H9 (cell line): Measurements from ENCODE around the gene IL9. TPM values are rescaled to one million over a fixed set of nuclear protein-coding genes. Genes with fewer than 3 reads are reported as not detected.

Experiments used
- DNase-seq: peaks from one replicate; pipeline ENCODE4 v3.0.0-alpha.2; 2017
- H2AFZ ChIP-seq: one replicate; pipeline ENCODE4 v1.6.1; 2013; ENCODE audit warnings: mild to moderate bottlenecking, low read length, control low read depth, moderate library complexity
- H2AK5ac ChIP-seq: 2 replicates; pipeline ENCODE4 v1.6.1; 2013; ENCODE audit warnings: low read length, control low read depth, mixed read lengths; ENCODE audit not compliant: insufficient read length
- H2BK120ac ChIP-seq: one replicate; pipeline ENCODE4 v1.6.1; 2013; ENCODE audit warnings: low read depth, mild to moderate bottlenecking, low read length, control low read depth, inconsistent platforms; ENCODE audit not compliant: poor library complexity, severe bottlenecking
- H2BK12ac ChIP-seq: 2 replicates; pipeline ENCODE4 v1.6.1; 2013; ENCODE audit warnings: low read length, control low read depth, mixed read lengths, low read depth; ENCODE audit not compliant: insufficient read length
- H2BK15ac ChIP-seq: 2 replicates; pipeline ENCODE4 v1.6.1; 2013; ENCODE audit warnings: low read depth, low read length, control low read depth
- H2BK20ac ChIP-seq: one replicate; pipeline ENCODE4 v1.6.1; 2013; ENCODE audit warnings: low read depth, mild to moderate bottlenecking, low read length, control low read depth, inconsistent platforms; ENCODE audit not compliant: poor library complexity, severe bottlenecking
- H2BK5ac ChIP-seq: 2 replicates; pipeline ENCODE4 v1.6.1; 2013; ENCODE audit warnings: low read length, control low read depth, mixed read lengths; ENCODE audit not compliant: insufficient read length
- H3K14ac ChIP-seq: 2 replicates; pipeline ENCODE4 v1.6.1; 2013; ENCODE audit warnings: low read length, control low read depth; ENCODE audit not compliant: insufficient read depth
- H3K18ac ChIP-seq: 2 replicates; pipeline ENCODE4 v1.6.1; 2013; ENCODE audit warnings: low read depth, mild to moderate bottlenecking, mixed read lengths, low read length, control low read depth; ENCODE audit not compliant: insufficient read length
- H3K23ac ChIP-seq: 2 replicates; pipeline ENCODE4 v1.6.1; 2013; ENCODE audit warnings: low read length, control low read depth, mixed read lengths, low read depth; ENCODE audit not compliant: insufficient read length
- H3K23me2 ChIP-seq: 2 replicates; pipeline ENCODE4 v1.6.1; 2013; ENCODE audit warnings: low read depth, mild to moderate bottlenecking, mixed read lengths, low read length, control low read depth; ENCODE audit not compliant: insufficient read length, poor library complexity, severe bottlenecking
- H3K27ac ChIP-seq: 2 replicates; pipeline ENCODE4 v1.5.1; 2013; ENCODE audit warnings: low read length, control low read depth, mixed read lengths, low read depth; ENCODE audit not compliant: insufficient read length
- H3K27me3 ChIP-seq: 2 replicates; pipeline ENCODE4 v1.6.1; 2013; ENCODE audit warnings: low read length, control low read depth, inconsistent platforms; ENCODE audit not compliant: insufficient read depth
- H3K4ac ChIP-seq: 2 replicates; pipeline ENCODE4 v1.6.1; 2013; ENCODE audit warnings: low read depth, mild to moderate bottlenecking, control low read depth, inconsistent platforms, low read length, moderate library complexity
- H3K4me1 ChIP-seq: 2 replicates; pipeline ENCODE4 v1.6.1; 2013; ENCODE audit warnings: low read length, control low read depth, inconsistent platforms; ENCODE audit not compliant: insufficient read depth
- H3K4me2 ChIP-seq: 2 replicates; pipeline ENCODE4 v1.6.1; 2013; ENCODE audit warnings: low read length, control low read depth, mixed read lengths; ENCODE audit not compliant: insufficient read length, insufficient read depth
- H3K56ac ChIP-seq: 2 replicates; pipeline ENCODE4 v1.6.1; 2013; ENCODE audit warnings: low read depth, mild to moderate bottlenecking, mixed read lengths, low read length, control low read depth; ENCODE audit not compliant: insufficient read length
- H3K79me1 ChIP-seq: 2 replicates; pipeline ENCODE4 v1.6.1; 2013; ENCODE audit warnings: low read depth, mild to moderate bottlenecking, moderate library complexity, low read length, control low read depth, inconsistent platforms; ENCODE audit not compliant: insufficient read depth, poor library complexity, severe bottlenecking
- H3K79me2 ChIP-seq: 2 replicates; pipeline ENCODE4 v1.6.1; 2013; ENCODE audit warnings: low read length, control low read depth, inconsistent platforms; ENCODE audit not compliant: insufficient read depth
- H3K9ac ChIP-seq: 2 replicates; pipeline ENCODE4 v1.6.1; 2013; ENCODE audit warnings: low read length, control low read depth, mixed read lengths; ENCODE audit not compliant: insufficient read length; ENCODE audit errors: extremely low read depth
- H3K9me3 ChIP-seq: one replicate; pipeline ENCODE4 v1.6.1; 2013; ENCODE audit warnings: low read depth, low read length, inconsistent platforms; ENCODE audit not compliant: control insufficient read depth
- H3T11ph ChIP-seq: one replicate; pipeline ENCODE4 v1.6.1; 2013; ENCODE audit warnings: mild to moderate bottlenecking, low read length, control low read depth, inconsistent platforms
- H4K20me1 ChIP-seq: one replicate; pipeline ENCODE4 v1.6.1; 2013; ENCODE audit not compliant: control insufficient read depth, insufficient read length, insufficient read depth
- H4K5ac ChIP-seq: 2 replicates; pipeline ENCODE4 v1.6.1; 2013; ENCODE audit warnings: low read depth, mild to moderate bottlenecking, mixed read lengths, low read length, control low read depth; ENCODE audit not compliant: insufficient read length
- H4K8ac ChIP-seq: replicated peaks from 2 replicates; pipeline ENCODE4 v1.6.1; 2013; ENCODE audit warnings: low read length, control low read depth, mixed read lengths, low read depth; ENCODE audit not compliant: insufficient read length
- H4K91ac ChIP-seq: 2 replicates; pipeline ENCODE4 v1.6.1; 2013; ENCODE audit warnings: low read depth, mild to moderate bottlenecking, moderate library complexity, mixed read lengths, low read length, control low read depth; ENCODE audit not compliant: insufficient read length
- H3K27ac Mint-ChIP-seq, 3 experiments: 2 replicates in 2 of 3; 3 replicates in 1 of 3; pipeline ENCODE4 v1.8.0; 2020 to 2021; ENCODE audit warnings: mixed read lengths in 3 of 3, mild to moderate bottlenecking in 1 of 3, moderate library complexity in 1 of 3
- H3K27me3 Mint-ChIP-seq: 2 replicates; pipeline ENCODE4 v1.8.0; 2021; ENCODE audit warnings: low read depth, mild to moderate bottlenecking, moderate library complexity, mixed read lengths
- H3K36me3 Mint-ChIP-seq, 3 experiments: 2 replicates in 2 of 3; 3 replicates in 1 of 3; pipeline ENCODE4 v1.8.0; 2020 to 2021; ENCODE audit warnings: low read depth in 3 of 3, mixed read lengths in 3 of 3; ENCODE audit not compliant: insufficient read depth in 1 of 3
- H3K4me1 Mint-ChIP-seq, 2 experiments: 2 replicates each; pipeline ENCODE4 v1.8.0; 2020; ENCODE audit warnings: mixed read lengths in 2 of 2
- H3K4me3 Mint-ChIP-seq, 2 experiments: 2 replicates in 1 of 2; 3 replicates in 1 of 2; pipeline ENCODE4 v1.8.0; 2020 to 2021; ENCODE audit warnings: mild to moderate bottlenecking in 2 of 2, mixed read lengths in 2 of 2, moderate library complexity in 1 of 2
- H3K9me3 Mint-ChIP-seq, 2 experiments: 2 replicates in 1 of 2; 3 replicates in 1 of 2; pipeline ENCODE4 v1.8.0; 2020; ENCODE audit warnings: mild to moderate bottlenecking in 2 of 2, mixed read lengths in 2 of 2, moderate library complexity in 1 of 2
- CTCF ChIP-seq: fragments of 200-600 bp; sonication (generic); conservative IDR thresholded peaks from 3 replicates; pipeline ENCODE4 v1.8.0; 2021; ENCODE audit warnings: antibody characterized with exemption, mild to moderate bottlenecking
- WGBS: extraction: QIAGEN DNeasy Blood & Tissue Kit; methylation state at CpG from one replicate; pipeline ENCODE4 v1.1.7; 2013; ENCODE audit warnings: missing lambda C conversion rate, low lambda C conversion rate, mixed read lengths; ENCODE audit not compliant: insufficient read length; ENCODE audit errors: extremely low coverage; 5-methylcytosine and 5-hydroxymethylcytosine counted together
- total RNA-seq: library from RNA; stranded (reverse); gene quantifications from 2 replicates; pipeline ENCODE4 v1.2.1, GENCODE V29; 2021

Gene IL9
- total RNA-seq, 1 experiment from 2014 or later: not detected

GRCh38 chr5:135850231-135850630 lies 45.4 kb downstream of the IL9 start:
- TF ChIP-seq CTCF: no peak
- no CpG with 5 or more reads among the region's 9 CpGs for WGBS
- H3K4me2 ChIP-seq: no peak overlapping the region
- DNase-seq: no peak
- H2BK5ac ChIP-seq: no peak overlapping the region
- no peaks in the 10 kb centered on the region for H4K20me1 ChIP-seq
- H2AK5ac ChIP-seq: no peak overlapping the region
- no peak overlapping the region for H2AFZ ChIP-seq
- H3K79me1 ChIP-seq: no peaks in the 10 kb centered on the region
- Mint-ChIP-seq H3K27ac (no peak overlapping the region), H3K36me3 (no peaks in the 10 kb centered on the region), H3K9me3 (peaks cover 0 to 4% of the 10 kb centered on the region in 2 experiments; a peak in 2 of 5 replicates), H3K27me3 (peaks cover 8% of the 10 kb centered on the region), H3K4me1 (no peaks in the 10 kb centered on the region), H3K4me3 (no peak overlapping the region)
- no peaks in the 10 kb centered on the region for H3K27me3 ChIP-seq
- H3K18ac ChIP-seq: no peak overlapping the region
- no peak overlapping the region for H3K14ac ChIP-seq
- H3K27ac ChIP-seq: no peak overlapping the region
- H3K4me1 ChIP-seq: no peaks in the 10 kb centered on the region
- no peak overlapping the region for H3K4ac ChIP-seq
- H4K5ac ChIP-seq: no peak overlapping the region
- H2BK120ac ChIP-seq: no peak overlapping the region
- no peak overlapping the region for H4K91ac ChIP-seq
- H2BK12ac ChIP-seq: no peak overlapping the region
- H3K56ac ChIP-seq: no peak overlapping the region
- no peaks in the 10 kb centered on the region for H3K9me3 ChIP-seq
- no peaks in the 10 kb centered on the region for H3K79me2 ChIP-seq
- H3T11ph ChIP-seq: no peak overlapping the region
- no peak overlapping the region for H3K9ac ChIP-seq
- H2BK20ac ChIP-seq: no peak overlapping the region
- no peaks in the 10 kb centered on the region for H3K23me2 ChIP-seq
- H2BK15ac ChIP-seq: no peak overlapping the region
- no peak overlapping the region for H4K8ac ChIP-seq
- H3K23ac ChIP-seq: no peak overlapping the region
